Measurements from ENCODE around the gene ATG101.

- TF ChIP-seq CTCF (IDR thresholded peaks at IDR 0.05 in 4 of 5, conservative IDR thresholded peaks at IDR 0.05 in 1 of 5) (no peak), POLR2A (IDR thresholded peaks at IDR 0.05) (peak in 1 of 2 donors; percentile 15)
These were observed 13.8 kb upstream of the ATG101 start for GRCh38 chr12:52055731-52056711.
